GM12878 (cell line): ENCODE data around the gene CAMK2A. TPM values are rescaled to one million over a fixed set of nuclear protein-coding genes. Genes with fewer than 3 reads are reported as not detected.

Experiments used
- EP300 ChIP-seq, 2 experiments: fragments of 150-350 bp in 1 of 2; IDR thresholded peaks; 2 replicates each; pipeline ENCODE4 v1.6.1; 2011 to 2012; ENCODE audit warnings: low read depth in 2 of 2, low read length in 2 of 2, borderline replicate concordance in 1 of 2, improper control_type of control experiment in 1 of 2, inconsistent platforms in 1 of 2; ENCODE audit not compliant: control insufficient read depth in 1 of 2
- ETV6 ChIP-seq, 2 experiments: fragments of 450-650 bp in 1 of 2; IDR thresholded peaks in 1 of 2; conservative IDR thresholded peaks in 1 of 2; 2 replicates each; pipeline ENCODE4 v1.6.1; 2014; ENCODE audit warnings: antibody characterized with exemption in 1 of 2, borderline replicate concordance in 1 of 2, low read depth in 1 of 2, mild to moderate bottlenecking in 1 of 2, moderate library complexity in 1 of 2
- HDAC2 ChIP-seq: fragments of 200-600 bp; sonication (generic); IDR thresholded peaks from 2 replicates; pipeline ENCODE4 v1.6.1; 2017
- IKZF2 ChIP-seq, 2 experiments: fragments of 450-650 bp; IDR thresholded peaks; 2 replicates each; pipeline ENCODE4 v1.6.1; 2017; ENCODE audit warnings: mild to moderate bottlenecking in 2 of 2, moderate library complexity in 2 of 2
- KAT2A ChIP-seq: conservative IDR thresholded peaks from 2 replicates; pipeline ENCODE4 v1.6.1; 2011; ENCODE audit warnings: low read depth, low read length; ENCODE audit not compliant: control insufficient read depth
- MTA2 ChIP-seq: fragments of 450-650 bp; IDR thresholded peaks from 2 replicates; pipeline ENCODE4 v1.6.1; 2016; ENCODE audit warnings: low read depth, mild to moderate bottlenecking, moderate library complexity
- RCOR1 ChIP-seq: conservative IDR thresholded peaks from 2 replicates; pipeline ENCODE4 v1.6.1; 2012; ENCODE audit warnings: low read depth, low read length, improper control_type of control experiment
- SREBF2 ChIP-seq: IDR thresholded peaks from 2 replicates; pipeline ENCODE4 v1.6.1; 2012; ENCODE audit warnings: mild to moderate bottlenecking, low read length
- SUZ12 ChIP-seq: fragments of 200-600 bp; sonication (generic); IDR thresholded peaks from one replicate; pipeline ENCODE4 v1.6.1; 2018; ENCODE audit warnings: antibody characterized with exemption, mild to moderate bottlenecking; ENCODE audit not compliant: unreplicated experiment
- WRNIP1 ChIP-seq: IDR thresholded peaks from 2 replicates; pipeline ENCODE4 v1.6.1; 2011; ENCODE audit warnings: low read depth, low read length, improper control_type of control experiment, borderline replicate concordance
- ZNF24 ChIP-seq: fragments of 450-650 bp; IDR thresholded peaks from 2 replicates; pipeline ENCODE4 v1.6.1; 2017; ENCODE audit warnings: antibody characterized with exemption, mild to moderate bottlenecking
- polyA plus RNA-seq, 11 experiments: library from polyadenylated mRNA; depleted of rRNA in 4 of 11; unstranded in 6 of 11; stranded (reverse) in 5 of 11; fragments of >200 nt; fragmentation: Nextera tagmentation in 4 of 11; fragmentation: Illumina TruSeq in 1 of 11; extraction: Ambion mirVana in 4 of 11; extraction: Trizol in 1 of 11; gene quantifications; 1 replicate in 1 of 11; 2 replicates in 10 of 11; pipeline versions ENCODE4 v1.2.1 to v1.2.3, GENCODE V29; 2011 to 2016; ENCODE audit warnings: inconsistent platforms in 2 of 11, missing spikeins in 2 of 11, low read depth in 1 of 11
- total RNA-seq, 4 experiments: library from RNA; depleted of rRNA in 3 of 4; stranded (reverse); fragments of >200 nt in 3 of 4; fragmentation: Illumina TruSeq in 1 of 4; extraction: Trizol in 1 of 4; gene quantifications; 2 replicates each; pipeline versions ENCODE4 v1.2.1 to v1.2.3, GENCODE V29; 2013 to 2021
- TF ChIP-seq, protein P1 (sequence below): fragments of 150-350 bp; IDR thresholded peaks from 2 replicates; pipeline ENCODE4 v1.6.1; 2016; ENCODE audit warnings: low read depth, low read length
- TF ChIP-seq, protein P2 (sequence below): fragments of 450-650 bp; IDR thresholded peaks from 2 replicates; pipeline ENCODE4 v1.6.1; 2017; ENCODE audit warnings: antibody characterized with exemption, mild to moderate bottlenecking, moderate library complexity
- TF ChIP-seq, protein P3 (sequence below): IDR thresholded peaks from 2 replicates; pipeline ENCODE4 v1.6.1; 2011; ENCODE audit warnings: borderline replicate concordance, low read depth, mild to moderate bottlenecking, moderate library complexity, mixed read lengths, low read length; ENCODE audit not compliant: insufficient read depth; ENCODE audit errors: extremely low read length

Gene CAMK2A
- total and polyA plus RNA-seq, 10 of the 15 experiments (the other 5 are each of a cell fraction or from before 2014, with no cell fraction given): 0.11 TPM; not detected in 9

DNA sequence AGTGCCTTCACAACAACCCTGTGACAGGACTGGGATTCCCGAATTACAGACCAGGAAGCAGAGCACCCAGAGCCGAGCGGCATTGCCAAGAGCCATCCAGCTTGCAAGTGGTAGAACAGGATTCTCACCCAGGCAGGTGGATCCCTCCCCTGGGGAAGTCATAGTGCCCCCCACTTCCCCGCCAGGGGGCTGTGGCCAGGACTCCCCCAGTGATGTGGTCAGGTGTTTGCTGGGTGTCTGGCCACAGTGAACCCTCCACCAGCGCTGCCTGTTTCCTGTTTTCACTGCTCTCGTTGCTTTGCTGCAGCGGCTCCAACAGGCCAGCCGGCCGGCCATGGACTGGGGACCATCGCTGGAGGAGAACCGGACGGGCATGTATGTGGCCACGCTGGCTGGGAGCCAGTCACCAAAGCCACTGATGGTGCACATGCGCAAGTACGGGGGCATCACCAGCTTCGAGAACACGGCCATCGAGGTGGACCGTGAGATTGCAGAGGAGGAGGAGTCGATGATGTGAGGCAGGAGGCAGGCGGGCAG lies 80.4 kb downstream of the CAMK2A start (continued):
- TF ChIP-seq, protein P1, sequence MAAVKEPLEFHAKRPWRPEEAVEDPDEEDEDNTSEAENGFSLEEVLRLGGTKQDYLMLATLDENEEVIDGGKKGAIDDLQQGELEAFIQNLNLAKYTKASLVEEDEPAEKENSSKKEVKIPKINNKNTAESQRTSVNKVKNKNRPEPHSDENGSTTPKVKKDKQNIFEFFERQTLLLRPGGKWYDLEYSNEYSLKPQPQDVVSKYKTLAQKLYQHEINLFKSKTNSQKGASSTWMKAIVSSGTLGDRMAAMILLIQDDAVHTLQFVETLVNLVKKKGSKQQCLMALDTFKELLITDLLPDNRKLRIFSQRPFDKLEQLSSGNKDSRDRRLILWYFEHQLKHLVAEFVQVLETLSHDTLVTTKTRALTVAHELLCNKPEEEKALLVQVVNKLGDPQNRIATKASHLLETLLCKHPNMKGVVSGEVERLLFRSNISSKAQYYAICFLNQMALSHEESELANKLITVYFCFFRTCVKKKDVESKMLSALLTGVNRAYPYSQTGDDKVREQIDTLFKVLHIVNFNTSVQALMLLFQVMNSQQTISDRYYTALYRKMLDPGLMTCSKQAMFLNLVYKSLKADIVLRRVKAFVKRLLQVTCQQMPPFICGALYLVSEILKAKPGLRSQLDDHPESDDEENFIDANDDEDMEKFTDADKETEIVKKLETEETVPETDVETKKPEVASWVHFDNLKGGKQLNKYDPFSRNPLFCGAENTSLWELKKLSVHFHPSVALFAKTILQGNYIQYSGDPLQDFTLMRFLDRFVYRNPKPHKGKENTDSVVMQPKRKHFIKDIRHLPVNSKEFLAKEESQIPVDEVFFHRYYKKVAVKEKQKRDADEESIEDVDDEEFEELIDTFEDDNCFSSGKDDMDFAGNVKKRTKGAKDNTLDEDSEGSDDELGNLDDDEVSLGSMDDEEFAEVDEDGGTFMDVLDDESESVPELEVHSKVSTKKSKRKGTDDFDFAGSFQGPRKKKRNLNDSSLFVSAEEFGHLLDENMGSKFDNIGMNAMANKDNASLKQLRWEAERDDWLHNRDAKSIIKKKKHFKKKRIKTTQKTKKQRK: no peak
- TF ChIP-seq SREBF2 (no peak), RCOR1 (no peak), HDAC2 (no peak), ZNF24 (no peak), MTA2 (peak; percentile 35; the same call in 1 of the 2 replicates), SUZ12 (no peak), EP300 (IDR thresholded peaks at IDR 0.05; ENCODE audit: borderline replicate concordance in 1 of 2, control insufficient read depth in 1 of 2, low read depth in 2 of 2, low read length in 2 of 2) (0 out of 4 replicates have a peak, but pooled peaks of 1 of the 2 experiments have one; percentile 8), WRNIP1 (no peak), IKZF2 (IDR thresholded peaks at IDR 0.05) (peak in 1 of 2 experiments; percentile 29; a peak in 2 of 4 replicates), ETV6 (conservative IDR thresholded peaks at IDR 0.05 in 1 of 2, IDR thresholded peaks at IDR 0.05 in 1 of 2; ENCODE audit: borderline replicate concordance in 1 of 2, low read depth in 1 of 2) (no peak), KAT2A (no peak)
- TF ChIP-seq, protein P2, sequence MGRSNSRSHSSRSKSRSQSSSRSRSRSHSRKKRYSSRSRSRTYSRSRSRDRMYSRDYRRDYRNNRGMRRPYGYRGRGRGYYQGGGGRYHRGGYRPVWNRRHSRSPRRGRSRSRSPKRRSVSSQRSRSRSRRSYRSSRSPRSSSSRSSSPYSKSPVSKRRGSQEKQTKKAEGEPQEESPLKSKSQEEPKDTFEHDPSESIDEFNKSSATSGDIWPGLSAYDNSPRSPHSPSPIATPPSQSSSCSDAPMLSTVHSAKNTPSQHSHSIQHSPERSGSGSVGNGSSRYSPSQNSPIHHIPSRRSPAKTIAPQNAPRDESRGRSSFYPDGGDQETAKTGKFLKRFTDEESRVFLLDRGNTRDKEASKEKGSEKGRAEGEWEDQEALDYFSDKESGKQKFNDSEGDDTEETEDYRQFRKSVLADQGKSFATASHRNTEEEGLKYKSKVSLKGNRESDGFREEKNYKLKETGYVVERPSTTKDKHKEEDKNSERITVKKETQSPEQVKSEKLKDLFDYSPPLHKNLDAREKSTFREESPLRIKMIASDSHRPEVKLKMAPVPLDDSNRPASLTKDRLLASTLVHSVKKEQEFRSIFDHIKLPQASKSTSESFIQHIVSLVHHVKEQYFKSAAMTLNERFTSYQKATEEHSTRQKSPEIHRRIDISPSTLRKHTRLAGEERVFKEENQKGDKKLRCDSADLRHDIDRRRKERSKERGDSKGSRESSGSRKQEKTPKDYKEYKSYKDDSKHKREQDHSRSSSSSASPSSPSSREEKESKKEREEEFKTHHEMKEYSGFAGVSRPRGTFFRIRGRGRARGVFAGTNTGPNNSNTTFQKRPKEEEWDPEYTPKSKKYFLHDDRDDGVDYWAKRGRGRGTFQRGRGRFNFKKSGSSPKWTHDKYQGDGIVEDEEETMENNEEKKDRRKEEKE: no peak
- TF ChIP-seq, protein P3, sequence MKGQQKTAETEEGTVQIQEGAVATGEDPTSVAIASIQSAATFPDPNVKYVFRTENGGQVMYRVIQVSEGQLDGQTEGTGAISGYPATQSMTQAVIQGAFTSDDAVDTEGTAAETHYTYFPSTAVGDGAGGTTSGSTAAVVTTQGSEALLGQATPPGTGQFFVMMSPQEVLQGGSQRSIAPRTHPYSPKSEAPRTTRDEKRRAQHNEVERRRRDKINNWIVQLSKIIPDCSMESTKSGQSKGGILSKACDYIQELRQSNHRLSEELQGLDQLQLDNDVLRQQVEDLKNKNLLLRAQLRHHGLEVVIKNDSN: no peak
